ENCODE results near the gene ARL16. TPM values are rescaled to one million over a fixed set of nuclear protein-coding genes. Genes with fewer than 3 reads are reported as not detected.

ARL16 gene
- total RNA-seq, 4 donors from 2014 or later: 29.2 to 45.1 (median 36.2) TPM

- H3K4me3 ChIP-seq (ENCODE audit: low read depth, poor library complexity, severe bottlenecking): no peak overlapping the region
- no peak for DNase-seq (ENCODE audit: low spot score in 2 of 2)
Measured at GRCh38 chr17:81650951-81651350, 32.6 kb downstream of the ARL16 start.

GRCh38 chr17:81648707-81649085 lies 34.9 kb downstream of the ARL16 start:
- H3K4me3 ChIP-seq (ENCODE audit: low read depth, poor library complexity, severe bottlenecking): no peak overlapping the region
- no peak for DNase-seq (ENCODE audit: low spot score in 2 of 2)
- 55 to 70% methylated on average over 14 of the region's 14 CpGs for WGBS, 2 donors
- intact Hi-C loops (cut with DNase I; ENCODE audit: low total_unique reads): no loop called here
- TF ChIP-seq, protein P1, sequence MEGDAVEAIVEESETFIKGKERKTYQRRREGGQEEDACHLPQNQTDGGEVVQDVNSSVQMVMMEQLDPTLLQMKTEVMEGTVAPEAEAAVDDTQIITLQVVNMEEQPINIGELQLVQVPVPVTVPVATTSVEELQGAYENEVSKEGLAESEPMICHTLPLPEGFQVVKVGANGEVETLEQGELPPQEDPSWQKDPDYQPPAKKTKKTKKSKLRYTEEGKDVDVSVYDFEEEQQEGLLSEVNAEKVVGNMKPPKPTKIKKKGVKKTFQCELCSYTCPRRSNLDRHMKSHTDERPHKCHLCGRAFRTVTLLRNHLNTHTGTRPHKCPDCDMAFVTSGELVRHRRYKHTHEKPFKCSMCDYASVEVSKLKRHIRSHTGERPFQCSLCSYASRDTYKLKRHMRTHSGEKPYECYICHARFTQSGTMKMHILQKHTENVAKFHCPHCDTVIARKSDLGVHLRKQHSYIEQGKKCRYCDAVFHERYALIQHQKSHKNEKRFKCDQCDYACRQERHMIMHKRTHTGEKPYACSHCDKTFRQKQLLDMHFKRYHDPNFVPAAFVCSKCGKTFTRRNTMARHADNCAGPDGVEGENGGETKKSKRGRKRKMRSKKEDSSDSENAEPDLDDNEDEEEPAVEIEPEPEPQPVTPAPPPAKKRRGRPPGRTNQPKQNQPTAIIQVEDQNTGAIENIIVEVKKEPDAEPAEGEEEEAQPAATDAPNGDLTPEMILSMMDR (IDR thresholded peaks at IDR 0.05): no peak
- no peak for TF ChIP-seq POLR2A (IDR thresholded peaks at IDR 0.05)

More at GRCh38 chr17:81650951-81651350, 32.6 kb downstream of the ARL16 start:
- intact Hi-C loops (cut with DNase I; ENCODE audit: low total_unique reads): no loop called here
- no peak for TF ChIP-seq POLR2A (IDR thresholded peaks at IDR 0.05)
- WGBS, 2 donors: 75 to 83% methylated on average over 9 of the region's 9 CpGs

GRCh38 chr17:81648013-81648706 lies 35.4 kb downstream of the ARL16 start:
- TF ChIP-seq, protein P1 (IDR thresholded peaks at IDR 0.05): no peak
- TF ChIP-seq POLR2A (IDR thresholded peaks at IDR 0.05): no peak
- no peak overlapping the region for H3K4me3 ChIP-seq (ENCODE audit: low read depth, poor library complexity, severe bottlenecking)
- intact Hi-C loops (cut with DNase I; ENCODE audit: low total_unique reads): no loop called here
- WGBS, 2 donors: 10 to 27% methylated on average over 4 to 15 of the region's 78 CpGs
- no peak for DNase-seq (ENCODE audit: low spot score in 2 of 2)

- H3K4me3 ChIP-seq (ENCODE audit: low read depth, poor library complexity, severe bottlenecking): no peak overlapping the region
- DNase-seq (ENCODE audit: low spot score in 2 of 2): no peak
- intact Hi-C loops (cut with DNase I; ENCODE audit: low total_unique reads): no loop called here
- WGBS, 2 donors: 47 to 49% methylated on average over 14 to 15 of the region's 21 CpGs
- TF ChIP-seq, protein P1 (IDR thresholded peaks at IDR 0.05): no peak
- no peak for TF ChIP-seq POLR2A (IDR thresholded peaks at IDR 0.05)
Measured at GRCh38 chr17:81647640-81648012, 36.0 kb downstream of the ARL16 start.

DNA sequence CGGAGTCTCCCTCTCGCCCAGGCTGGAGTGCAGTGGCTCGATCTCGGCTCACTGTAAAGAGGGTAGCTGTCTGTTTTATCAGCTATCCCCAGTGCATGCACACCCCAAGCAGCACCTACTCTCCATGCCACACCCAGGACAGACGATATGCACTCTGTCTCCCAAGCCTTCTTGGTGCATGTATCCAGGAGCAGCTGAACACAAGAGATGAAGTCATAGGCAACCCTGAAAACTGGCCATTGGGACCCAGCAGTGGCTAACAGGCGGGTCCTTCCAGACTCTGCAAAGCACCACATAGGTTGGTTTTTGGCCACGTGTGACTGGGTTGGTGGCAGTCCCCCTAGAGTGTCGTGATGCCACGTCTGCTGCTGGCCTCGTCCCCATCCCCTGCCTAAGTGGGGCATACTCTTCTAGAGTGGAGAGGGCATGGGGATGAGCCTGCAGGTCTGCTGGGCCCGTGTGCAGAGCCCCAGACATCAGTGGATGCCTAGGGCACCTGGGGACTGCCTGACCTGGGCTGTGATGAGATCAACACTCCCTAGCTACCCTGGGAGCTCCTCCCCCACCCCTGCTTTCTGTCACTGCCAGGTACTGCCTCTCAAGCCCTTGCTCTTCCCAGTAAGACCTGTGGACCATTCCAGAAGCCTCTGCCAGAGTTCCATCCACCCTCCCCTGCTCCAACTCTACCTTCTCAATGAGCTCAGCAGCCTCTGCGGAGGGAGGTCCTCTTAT lies 36.6 kb downstream of the ARL16 start:
- intact Hi-C loops (cut with DNase I; ENCODE audit: low total_unique reads): no loop called here
- no peak for DNase-seq (ENCODE audit: low spot score in 2 of 2)
- H3K4me3 ChIP-seq (ENCODE audit: low read depth, poor library complexity, severe bottlenecking): no peak overlapping the region
- WGBS, 2 donors: 72 to 76% methylated on average over 12 of the region's 12 CpGs
- TF ChIP-seq, protein P1 (IDR thresholded peaks at IDR 0.05): no peak
- TF ChIP-seq POLR2A (IDR thresholded peaks at IDR 0.05): no peak
